Epithelial cell of esophagus (primary cell): Measurements from ENCODE around the gene MCC.
A peak's percentile ranks its signal among the peaks of the same experiment; 100 is the strongest.

Experiments
- DNase-seq: peaks from one replicate; pipeline ENCODE4 v3.0.0; 2010; ENCODE audit warnings: low read depth
- H3K4me3 ChIP-seq: 2 replicates; pipeline ENCODE4 v1.5.1; 2011; ENCODE audit warnings: mild to moderate bottlenecking, low read length, control low read depth
- CTCF ChIP-seq: IDR thresholded peaks from 2 replicates; pipeline ENCODE4 v1.5.1; 2011; ENCODE audit warnings: low read depth, mild to moderate bottlenecking, low read length, control low read depth, inconsistent platforms; ENCODE audit not compliant: insufficient read depth; ENCODE audit errors: missing control alignments

MCC gene

DNA sequence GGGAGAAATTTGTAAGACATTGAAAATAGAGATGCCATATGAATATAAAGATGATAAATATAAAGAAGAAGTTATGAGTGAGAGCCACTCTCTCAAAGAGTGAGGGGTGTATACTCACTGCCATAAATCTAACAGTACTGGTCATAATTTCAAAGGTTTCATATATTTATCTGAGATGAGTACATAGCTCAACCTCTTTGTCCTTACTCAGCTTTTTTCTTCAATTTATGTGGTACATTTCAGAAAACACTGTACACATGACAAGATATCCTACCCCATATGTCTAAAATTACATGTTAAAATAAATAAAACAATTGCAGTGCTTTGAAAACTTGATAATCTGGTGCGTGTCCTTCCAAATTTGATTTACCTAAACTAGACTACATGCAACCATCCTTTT is 5.2 kb upstream of the MCC start:
- TF ChIP-seq CTCF = no peak
- no peak for DNase-seq
- no peak overlapping the region for H3K4me3 ChIP-seq

GRCh38 chr5:113491022-113491421 is 2.8 kb upstream of the MCC start:
- no peak for DNase-seq
- H3K4me3 ChIP-seq = no peak overlapping the region
- no peak for TF ChIP-seq CTCF

GRCh38 chr5:113490317-113490716 is 2.1 kb upstream of the MCC start:
- no peak for DNase-seq
- TF ChIP-seq CTCF = no peak
- no peak overlapping the region for H3K4me3 ChIP-seq

DNA sequence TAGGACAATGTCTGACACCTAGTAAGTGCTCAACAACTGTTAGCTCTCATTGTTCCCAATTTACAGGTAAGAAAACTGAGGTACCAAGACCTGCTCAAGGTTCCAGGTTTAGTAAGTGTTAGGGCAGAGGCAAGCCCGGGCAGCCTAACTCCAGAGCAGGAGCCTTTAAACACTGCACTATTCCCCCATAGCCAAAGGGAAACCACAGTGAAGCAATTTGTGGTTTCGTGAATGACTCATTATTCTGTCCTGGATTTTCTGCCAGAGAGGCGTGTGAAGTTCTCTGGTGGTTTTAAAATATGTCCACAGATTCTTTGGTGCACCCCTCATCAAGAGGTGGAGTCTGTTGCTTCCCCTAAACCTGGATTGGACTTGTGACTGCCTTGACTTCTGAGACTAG is 1.0 kb upstream of the MCC start:
- peak; percentile 99 for DNase-seq
- H3K4me3 ChIP-seq = no peak overlapping the region
- TF ChIP-seq CTCF = no peak

DNA sequence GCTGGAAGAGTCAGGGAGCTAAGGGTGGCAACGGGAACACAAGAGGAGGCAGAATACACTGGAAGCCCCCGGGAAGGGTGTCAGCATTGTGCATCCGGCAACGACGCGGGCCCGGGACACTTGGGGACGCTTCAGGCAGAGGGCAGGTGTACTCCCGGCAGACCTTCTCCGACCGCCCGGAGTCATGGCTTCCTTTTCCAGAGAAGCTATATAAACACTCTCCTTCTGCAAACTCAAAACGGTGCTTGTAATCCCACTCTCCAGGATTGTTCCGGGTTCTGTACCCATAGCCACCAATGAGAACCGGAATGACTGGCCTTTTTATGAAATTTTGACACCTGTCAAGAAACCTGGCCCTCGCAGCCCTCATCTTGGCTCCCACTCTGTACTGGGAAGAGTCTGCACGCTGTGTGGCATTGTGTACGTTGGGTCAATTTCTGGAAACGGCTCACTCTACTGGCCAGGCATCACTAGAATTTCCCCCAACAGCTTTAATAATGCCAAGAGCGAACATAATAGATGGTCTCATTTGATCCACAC is 462 bp upstream of the MCC start:
- TF ChIP-seq CTCF = no peak
- DNase-seq = peak; percentile 57
- H3K4me3 ChIP-seq = peak overlapping the region; percentile 82

- DNase-seq = peak; percentile 44
- peak overlapping the region; percentile 82 for H3K4me3 ChIP-seq
- TF ChIP-seq CTCF = no peak
These were observed 855 bp downstream of the MCC start for GRCh38 chr5:113487416-113487780.

DNA sequence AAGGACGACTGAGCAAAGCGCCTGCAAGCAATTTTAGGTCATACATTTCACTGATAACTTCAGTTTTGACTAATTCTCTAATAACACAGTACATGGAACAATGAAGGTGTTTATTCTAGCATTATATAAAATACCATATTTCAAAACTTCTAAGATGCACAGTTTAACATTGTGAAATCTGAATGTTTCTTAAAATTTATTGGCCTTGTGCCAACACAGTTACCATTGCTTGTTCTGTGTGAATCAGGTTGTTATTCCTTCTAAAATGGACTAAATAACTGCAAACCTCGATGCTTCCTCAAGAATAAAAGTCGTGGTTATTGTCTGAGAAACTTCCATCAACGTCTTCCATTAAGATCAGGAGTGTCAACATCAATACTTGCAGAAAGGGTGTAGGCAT is 8.0 kb downstream of the MCC start:
- peak; percentile 24 for DNase-seq
- no peak for TF ChIP-seq CTCF

More for the DNA sequence above, 8.0 kb downstream of the MCC start:
- no peak overlapping the region for H3K4me3 ChIP-seq
